HCT116 (cell line): Measurements from ENCODE around the gene ACP7. TPM values are rescaled to one million over a fixed set of nuclear protein-coding genes. Genes with fewer than 3 reads are reported as not detected.

ENCODE experiments used
- ATAC-seq: fragments of 200-7000 bp; cut with Tn5 transposase; 2 replicates; pipeline ENCODE4 v1.9.1; 2020; ENCODE audit warnings: mild to moderate bottlenecking, moderate library complexity
- BruUV-seq: library from RNA; stranded (reverse); fragments of 400-500 nt; replicated peaks from 2 replicates; lab custom pipeline; 2021; lab: Mats Ljungman, UMichigan
- CTCF ChIA-PET: fragments of 300-600 bp; sonication (Branson Sonifier 250); formaldehyde crosslinking; loops from one replicate; lab custom pipeline; 2021; ENCODE audit warnings: antibody characterized with exemption; lab: Charles Lee
- POLR2A ChIA-PET: fragments of 300-600, 350-600 bp; sonication (Branson Sonifier 250); formaldehyde crosslinking; loops from one replicate; lab custom pipeline; 2021; ENCODE audit warnings: antibody characterized with exemption; lab: Charles Lee
- RAD21 ChIA-PET, 2 experiments: fragments of 300-600 bp; sonication (Branson Sonifier 250); formaldehyde crosslinking; loops; one replicate each; lab custom pipeline; 2023; ENCODE audit warnings: low total read pairs in 2 of 2; ENCODE audit not compliant: uncharacterized antibody in 2 of 2, unreplicated experiment in 2 of 2, low non-redundant PET in 1 of 2; lab: Charles Lee
- DNase-seq: peaks from one replicate; pipeline ENCODE4 v3.0.0-alpha.2; 2010; ENCODE audit warnings: low read depth, low spot score
- H2AFZ ChIP-seq: fragments of 200-600 bp; shearing (Covaris generic), sonication (generic); 2 replicates; pipeline ENCODE4 v1.6.1; 2017; ENCODE audit warnings: low read depth, mixed run types, mixed read lengths, antibody characterized with exemption, low read length; ENCODE audit not compliant: poor library complexity, severe bottlenecking
- H3K27ac ChIP-seq: 2 replicates; pipeline ENCODE4 v1.5.1; 2012; ENCODE audit warnings: low read depth, low read length
- H3K27me3 ChIP-seq: fragments of 200-600 bp; sonication (generic); 2 replicates; pipeline ENCODE4 v1.6.1; 2016; ENCODE audit warnings: mixed run types, low read length, mixed read lengths; ENCODE audit not compliant: insufficient read depth
- H3K36me3 ChIP-seq, 2 experiments: fragments of 200-500 bp in 1 of 2; fragments of 200-600 bp in 1 of 2; sonication (Bioruptor generic) in 1 of 2; sonication (generic) in 1 of 2; 2 replicates each; pipeline versions ENCODE4 v1.5.1 to v1.6.1; 2014 to 2016; ENCODE audit warnings: low read length in 2 of 2, inconsistent platforms in 1 of 2, mixed read lengths in 1 of 2, mixed run types in 1 of 2; ENCODE audit not compliant: insufficient read depth in 2 of 2, control insufficient read depth in 1 of 2
- H3K4me1 ChIP-seq, 2 experiments: fragments of 200-600 bp in 1 of 2; sonication (generic) in 1 of 2; 2 replicates each; pipeline versions ENCODE4 v1.5.1 to v1.6.1; 2012 to 2017; ENCODE audit warnings: low read length in 2 of 2, inconsistent platforms in 1 of 2, mild to moderate bottlenecking in 1 of 2, mixed read lengths in 1 of 2, mixed run types in 1 of 2, moderate library complexity in 1 of 2; ENCODE audit not compliant: insufficient read depth in 2 of 2, control insufficient read depth in 1 of 2
- H3K4me2 ChIP-seq: fragments of 200-600 bp; sonication (generic); 2 replicates; pipeline ENCODE4 v1.6.1; 2017; ENCODE audit warnings: mixed run types, low read length, mixed read lengths
- H3K4me3 ChIP-seq, 2 experiments: fragments of 200-600 bp in 1 of 2; sonication (generic) in 1 of 2; replicated peaks in 1 of 2; 2 replicates each; pipeline ENCODE4 v1.5.1; 2011 to 2016; ENCODE audit warnings: low read length in 2 of 2, control low read depth in 1 of 2, low read depth in 1 of 2, mild to moderate bottlenecking in 1 of 2, mixed read lengths in 1 of 2, mixed run types in 1 of 2
- H3K79me2 ChIP-seq: fragments of 200-600 bp; sonication (generic); 2 replicates; pipeline ENCODE4 v1.6.1; 2017; ENCODE audit warnings: mild to moderate bottlenecking, mixed run types, low read length, moderate library complexity, mixed read lengths; ENCODE audit not compliant: insufficient read depth
- H3K9ac ChIP-seq: fragments of 200-600 bp; sonication (generic); 2 replicates; pipeline ENCODE4 v1.6.1; 2016; ENCODE audit warnings: low read length, mixed read lengths
- H3K9me2 ChIP-seq: fragments of 200-600 bp; sonication (generic), shearing (Covaris generic); 2 replicates; pipeline ENCODE4 v1.6.1; 2017; ENCODE audit warnings: mixed run types, mild to moderate bottlenecking, moderate library complexity; ENCODE audit not compliant: insufficient read depth
- H3K9me3 ChIP-seq, 2 experiments: fragments of 200-500 bp in 1 of 2; fragments of 200-600 bp in 1 of 2; sonication (Bioruptor generic) in 1 of 2; sonication (generic) in 1 of 2; 2 replicates each; pipeline ENCODE4 v1.6.1; 2014 to 2017; ENCODE audit warnings: low read length in 2 of 2, mixed read lengths in 2 of 2, inconsistent platforms in 1 of 2, low read depth in 1 of 2, mild to moderate bottlenecking in 1 of 2, mixed run types in 1 of 2, moderate library complexity in 1 of 2; ENCODE audit not compliant: control insufficient read depth in 1 of 2, insufficient read depth in 1 of 2
- H4K20me1 ChIP-seq: fragments of 200-600 bp; sonication (generic), shearing (Covaris generic); 2 replicates; pipeline ENCODE4 v1.6.1; 2017; ENCODE audit warnings: mixed run types, mild to moderate bottlenecking, moderate library complexity; ENCODE audit not compliant: insufficient read depth
- EGR1 ChIP-seq: IDR thresholded peaks from 2 replicates; pipeline ENCODE4 v1.6.1; 2012; ENCODE audit warnings: low read depth
- ELF1 ChIP-seq: IDR thresholded peaks from 2 replicates; pipeline ENCODE4 v1.6.1; 2012; ENCODE audit warnings: low read depth, borderline replicate concordance
- EZH2phosphoT487 ChIP-seq: fragments of 200-600 bp; IDR thresholded peaks from 2 replicates; pipeline ENCODE4 v1.6.1; 2018; ENCODE audit warnings: antibody characterized with exemption, borderline replicate concordance
- JUND ChIP-seq: IDR thresholded peaks from 2 replicates; pipeline ENCODE4 v1.6.1; 2012
- POLR2A ChIP-seq: IDR thresholded peaks from 2 replicates; pipeline ENCODE4 v1.7.0; 2011; ENCODE audit warnings: borderline replicate concordance; ENCODE audit not compliant: insufficient read depth, insufficient read length; ENCODE audit errors: extremely low read depth
- POLR2AphosphoS5 ChIP-seq: IDR thresholded peaks from 2 replicates; pipeline ENCODE4 v1.6.1; 2011; ENCODE audit warnings: mild to moderate bottlenecking, low read depth, low read length, moderate library complexity
- SP1 ChIP-seq: IDR thresholded peaks from 2 replicates; pipeline ENCODE4 v1.6.1; 2012; ENCODE audit warnings: low read depth
- SRF ChIP-seq: IDR thresholded peaks from 2 replicates; pipeline ENCODE4 v1.6.1; 2012; ENCODE audit warnings: low read depth
- TCF7L2 ChIP-seq: IDR thresholded peaks from 2 replicates; pipeline ENCODE4 v1.7.0; 2011; ENCODE audit warnings: borderline replicate concordance, inconsistent platforms; ENCODE audit not compliant: insufficient read depth, insufficient read length; ENCODE audit errors: extremely low read depth
- YY1 ChIP-seq: IDR thresholded peaks from 2 replicates; pipeline ENCODE4 v1.6.1; 2011; ENCODE audit warnings: low read length, low read depth, moderate library complexity, mild to moderate bottlenecking; ENCODE audit not compliant: insufficient replicate concordance; ENCODE audit errors: extremely low read depth
- ZFX ChIP-seq: fragments of 450-650 bp; IDR thresholded peaks from 2 replicates; pipeline ENCODE4 v1.6.1; 2017
- ZNF274 ChIP-seq: fragments of 200-500 bp; sonication (Bioruptor generic); IDR thresholded peaks from 2 replicates; pipeline ENCODE4 v1.6.1; 2014; ENCODE audit warnings: mild to moderate bottlenecking, low read depth, low read length, inconsistent platforms
- intact Hi-C: fragments of 100-400 bp; cut with micrococcal nuclease; formaldehyde crosslinking; loops from 2 replicates; pipeline ENCODE4 v1.10.0; 2022
- total RNA-seq: library from RNA; stranded (reverse); gene quantifications from one replicate; pipeline ENCODE4 v1.2.1, GENCODE V29; 2021; ENCODE audit not compliant: unreplicated experiment
- TF ChIP-seq, protein P1 (sequence below): IDR thresholded peaks from 2 replicates; pipeline ENCODE4 v1.6.1; 2012
- TF ChIP-seq, protein P2 (sequence below): IDR thresholded peaks from 2 replicates; pipeline ENCODE4 v1.6.1; 2012

ACP7 gene
- total RNA-seq, 1 experiment from 2014 or later = 4.7 TPM

DNA sequence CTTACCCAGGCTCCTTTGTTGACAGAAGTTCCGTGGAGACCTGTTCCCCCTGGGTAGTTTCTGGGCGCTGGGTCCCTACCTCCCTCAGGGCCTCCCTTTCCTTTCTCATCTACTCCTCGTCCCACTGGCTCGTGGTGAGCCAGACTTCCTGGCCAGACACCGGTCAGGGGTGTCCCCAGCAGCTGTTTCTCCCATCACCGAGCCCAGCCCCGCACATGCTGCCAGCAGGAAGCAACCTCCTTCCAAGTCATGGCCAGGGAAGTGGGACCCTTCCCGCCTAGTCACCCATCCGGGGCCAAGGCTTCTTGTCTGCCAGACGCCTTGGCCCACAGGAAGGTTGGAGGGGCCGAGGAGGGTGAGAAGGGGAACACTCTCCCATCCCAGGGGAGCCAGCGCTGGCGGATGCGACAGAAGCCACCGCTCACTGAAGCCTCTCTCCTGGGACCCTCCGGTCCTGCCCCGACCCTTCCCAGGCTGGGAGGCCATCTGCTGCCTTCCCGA is 47.1 kb downstream of the ACP7 start:
- H2AFZ ChIP-seq = no peak overlapping the region

DNA sequence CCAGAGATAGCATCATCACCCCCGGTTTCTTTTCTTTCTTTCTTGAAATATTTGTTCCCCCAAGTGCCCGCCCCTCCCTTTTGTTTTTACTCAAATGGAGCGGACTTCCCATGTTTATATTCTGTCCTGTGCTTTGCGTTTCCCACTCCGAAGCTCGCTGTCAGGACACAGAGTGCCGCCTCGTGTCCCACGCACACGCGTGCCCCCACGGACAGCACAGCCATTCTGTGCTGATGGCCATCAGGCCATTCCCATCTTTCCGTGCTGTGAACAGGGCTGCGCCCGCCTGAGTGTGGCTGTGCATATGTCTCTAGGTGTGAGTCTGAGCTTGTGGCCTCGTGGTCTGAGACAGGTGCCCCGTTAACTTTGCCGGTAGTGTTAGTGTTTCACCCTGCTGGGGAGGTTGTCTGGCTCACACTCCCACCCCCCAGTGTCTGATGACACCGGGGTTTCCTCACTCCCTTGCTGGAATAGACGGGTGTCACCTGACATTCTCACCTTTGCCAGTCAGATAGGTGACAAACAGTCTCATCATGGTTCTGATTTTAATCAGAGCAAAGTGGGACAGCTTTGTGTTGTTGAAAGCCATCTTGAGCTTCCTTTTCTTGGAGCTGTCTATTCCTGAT is 48.3 kb downstream of the ACP7 start:
- Histone ChIP-seq H3K9me3 (no peaks in the 10 kb centered on the region), H4K20me1 (no peaks in the 10 kb centered on the region), H3K9me2 (no peaks in the 10 kb centered on the region)
- BruUV-seq = no TSS peak
- POLR2A ChIA-PET = interaction anchor here (0.6 to 1.1 kb wide), 3 partner anchors 22 to 273 kb away, joined by 3 to 4 read pairs (median 3); no protein-coding TSS in a partner anchor
- no peak for TF ChIP-seq ZNF274
- no peak for TF ChIP-seq ZFX
- TF ChIP-seq EGR1 = no peak
- no peak for TF ChIP-seq POLR2AphosphoS5
- TF ChIP-seq SP1 = no peak
- TF ChIP-seq, all 23 proteins: peak for 0
- DNase-seq = no peak
- ChIA-PET RAD21 (no interaction called here), CTCF (interaction anchor here (1.0 kb wide), 1 partner anchor 23 kb away, joined by 5 read pairs; no protein-coding TSS in a partner anchor)
- Histone ChIP-seq H3K9ac (no peak overlapping the region), H2AFZ (no peak overlapping the region), H3K27ac (no peak overlapping the region), H3K79me2 (peaks cover 97% of the 10 kb centered on the region), H3K4me2 (no peak overlapping the region), H3K4me1 (peaks cover 11 to 32% of the 10 kb centered on the region in 2 experiments), H3K27me3 (no peaks in the 10 kb centered on the region), H3K4me3 (no peak overlapping the region), H3K36me3 (no peaks in the 10 kb centered on the region)
- no peak for ATAC-seq
- intact Hi-C loops = no loop called here

More for the DNA sequence above, 47.1 kb downstream of the ACP7 start:
- Histone ChIP-seq H3K27ac (no peak overlapping the region), H3K4me2 (no peak overlapping the region), H3K9ac (no peak overlapping the region), H3K9me3 (no peaks in the 10 kb centered on the region), H3K9me2 (no peaks in the 10 kb centered on the region), H3K27me3 (no peaks in the 10 kb centered on the region), H3K36me3 (no peaks in the 10 kb centered on the region), H3K4me1 (peaks cover 11 to 35% of the 10 kb centered on the region in 2 experiments), H4K20me1 (peaks cover 5% of the 10 kb centered on the region; the same call in 1 of the 2 replicates), H3K79me2 (peaks cover 97% of the 10 kb centered on the region), H3K4me3 (no peak overlapping the region)
- no TSS peak for BruUV-seq
- ChIA-PET RAD21 (no interaction called here), POLR2A (no interaction called here), CTCF (no interaction called here)
- no peak for ATAC-seq
- no peak for DNase-seq
- no peak for TF ChIP-seq ELF1
- no peak for TF ChIP-seq SRF
- no peak for TF ChIP-seq JUND
- TF ChIP-seq TCF7L2 = no peak
- TF ChIP-seq EZH2phosphoT487 = no peak
- TF ChIP-seq ZFX = no peak
- TF ChIP-seq, protein P1, sequence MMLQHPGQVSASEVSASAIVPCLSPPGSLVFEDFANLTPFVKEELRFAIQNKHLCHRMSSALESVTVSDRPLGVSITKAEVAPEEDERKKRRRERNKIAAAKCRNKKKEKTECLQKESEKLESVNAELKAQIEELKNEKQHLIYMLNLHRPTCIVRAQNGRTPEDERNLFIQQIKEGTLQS = no peak
- TF ChIP-seq, protein P2, sequence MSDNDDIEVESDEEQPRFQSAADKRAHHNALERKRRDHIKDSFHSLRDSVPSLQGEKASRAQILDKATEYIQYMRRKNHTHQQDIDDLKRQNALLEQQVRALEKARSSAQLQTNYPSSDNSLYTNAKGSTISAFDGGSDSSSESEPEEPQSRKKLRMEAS = no peak
- no peak for TF ChIP-seq YY1
- no peak for TF ChIP-seq POLR2A
- intact Hi-C loops = no loop called here
